HG02870 (cell line): Measurements from ENCODE around the gene LARGE1.
"Not testable (repeated sequence)": the region's sequence is repeated elsewhere in the genome, so short reads cannot be mapped to it uniquely, and the experiment has no call there.

Source experiments
- ATAC-seq: cut with Tn5 transposase; IDR thresholded peaks from one replicate; pipeline ENCODE4 v1.9.1; 2021; ENCODE audit warnings: mild to moderate bottlenecking, moderate library complexity; ENCODE audit not compliant: unreplicated experiment

LARGE1 gene

GRCh38 chr22:33397381-33397907 lies 522.8 kb downstream of the LARGE1 start:
- ATAC-seq, result no peak

GRCh38 chr22:33393432-33393831 lies 526.8 kb downstream of the LARGE1 start:
- no peak for ATAC-seq

- no peak for ATAC-seq
Observed at GRCh38 chr22:33391298-33391697, 529.0 kb downstream of the LARGE1 start.

- ATAC-seq, result no peak
Observed at GRCh38 chr22:33389936-33390335, 530.3 kb downstream of the LARGE1 start.

GRCh38 chr22:33386270-33386669 lies 534.0 kb downstream of the LARGE1 start:
- ATAC-seq, result no peak

GRCh38 chr22:33385611-33386010 lies 534.7 kb downstream of the LARGE1 start:
- no peak for ATAC-seq

- no peak for ATAC-seq
Observed at GRCh38 chr22:33382436-33382835, 537.8 kb downstream of the LARGE1 start.

- no peak for ATAC-seq
Observed at GRCh38 chr22:33381531-33382406, 538.5 kb downstream of the LARGE1 start.

- no peak for ATAC-seq
Observed at GRCh38 chr22:33380789-33381530, 539.3 kb downstream of the LARGE1 start.

GRCh38 chr22:33379836-33380235 lies 540.4 kb downstream of the LARGE1 start:
- no peak for ATAC-seq

GRCh38 chr22:33372875-33373274 lies 547.4 kb downstream of the LARGE1 start:
- no peak for ATAC-seq

GRCh38 chr22:33363256-33363655 lies 557.0 kb downstream of the LARGE1 start:
- ATAC-seq, result not testable (repeated sequence)

- ATAC-seq, result no peak
Observed at GRCh38 chr22:33362702-33363101, 557.6 kb downstream of the LARGE1 start.

- no peak for ATAC-seq
Observed at GRCh38 chr22:33361581-33361980, 558.7 kb downstream of the LARGE1 start.

- ATAC-seq, result no peak
Observed at GRCh38 chr22:33357981-33358399, 562.3 kb downstream of the LARGE1 start.

GRCh38 chr22:33354928-33355327 lies 565.3 kb downstream of the LARGE1 start:
- no peak for ATAC-seq

GRCh38 chr22:33353502-33353901 lies 566.8 kb downstream of the LARGE1 start:
- no peak for ATAC-seq

- no peak for ATAC-seq
Observed at GRCh38 chr22:33352768-33353167, 567.5 kb downstream of the LARGE1 start.

- ATAC-seq, result no peak
Observed at GRCh38 chr22:33350961-33351360, 569.3 kb downstream of the LARGE1 start.

GRCh38 chr22:33350491-33350890 lies 569.8 kb downstream of the LARGE1 start:
- ATAC-seq, result no peak

GRCh38 chr22:33347002-33347401 lies 573.3 kb downstream of the LARGE1 start:
- ATAC-seq, result no peak

GRCh38 chr22:33341611-33342010 lies 578.7 kb downstream of the LARGE1 start:
- ATAC-seq, result no peak
